ENCODE data around the gene MAGEB2.

Gene MAGEB2

GRCh38 chrX:30262763-30263162 is 47.4 kb downstream of the MAGEB2 start:
- H2AK5ac ChIP-seq (ENCODE audit: low read length, severe bottlenecking), result no peak overlapping the region
- no peak overlapping the region for H4K8ac ChIP-seq (ENCODE audit: low read length)
- no peak overlapping the region for H2BK120ac ChIP-seq (ENCODE audit: low read depth, low read length)
- H3K4me3 ChIP-seq (ENCODE audit: insufficient read depth in 1 of 2, low read depth in 1 of 2, low read length in 2 of 2), result no peak overlapping the region
- H3K4me1 ChIP-seq (ENCODE audit: control insufficient read depth, insufficient read depth, low read depth, low read length), result no peaks in the 10 kb centered on the region
- H3K36me3 ChIP-seq (ENCODE audit: control insufficient read depth in 1 of 2, insufficient read depth in 2 of 2, low read depth in 1 of 2, low read length in 2 of 2), result no peaks in the 10 kb centered on the region
- H3K4me2 ChIP-seq (ENCODE audit: low read length, poor library complexity, severe bottlenecking), result no peak overlapping the region
- H3K27ac ChIP-seq (ENCODE audit: low read length, poor library complexity, severe bottlenecking), result no peak overlapping the region
- no peak overlapping the region for H3K23ac ChIP-seq (ENCODE audit: low read length in 2 of 2)
- H3K79me1 ChIP-seq (replicated peaks; ENCODE audit: low read length, poor library complexity, severe bottlenecking), result no peaks in the 10 kb centered on the region
- H3K14ac ChIP-seq (ENCODE audit: low read length in 2 of 2), result no peak overlapping the region
- no peaks in the 10 kb centered on the region for H3K9me3 ChIP-seq (ENCODE audit: control insufficient read depth, low read length)
- no peak overlapping the region for H2BK12ac ChIP-seq (ENCODE audit: low read length in 2 of 2)
- H3K18ac ChIP-seq (ENCODE audit: low read depth in 1 of 2, low read length in 2 of 2), result no peak overlapping the region
- H2BK5ac ChIP-seq (ENCODE audit: low read depth, low read length, poor library complexity, severe bottlenecking), result no peak overlapping the region
- no peak overlapping the region for H2BK15ac ChIP-seq (ENCODE audit: low read depth, poor library complexity, severe bottlenecking)
- no CpG with 5 or more reads among the region's 1 CpG for WGBS
- no peak overlapping the region for H3K4ac ChIP-seq (ENCODE audit: low read depth in 1 of 2, low read length in 2 of 2)
- H3K9ac ChIP-seq (ENCODE audit: low read length), result no peak overlapping the region
- peaks cover 0 to 42% of the 10 kb centered on the region in 2 experiments for H3K27me3 ChIP-seq (ENCODE audit: control insufficient read depth in 1 of 2, insufficient read depth in 1 of 2, low read length in 2 of 2)
- no peak for DNase-seq
- H4K91ac ChIP-seq (ENCODE audit: low read length), result no peak overlapping the region
- no peak overlapping the region for H2AFZ ChIP-seq (ENCODE audit: low read depth, low read length)

All from mesenchymal stem cell (in vitro differentiated cells and primary cell).